Sciatic nerve (tissue), 2 donors: ENCODE results near the gene TMEM121. TPM values are rescaled to one million over a fixed set of nuclear protein-coding genes. Genes with fewer than 3 reads are reported as not detected.

Source experiments
- ATAC-seq: fragments of 200-7000 bp; cut with Tn5 transposase; one replicate; pipeline ENCODE4 v1.9.1; 2020; ENCODE audit warnings: mild to moderate bottlenecking, moderate library complexity
- DNase-seq: peaks from one replicate; pipeline ENCODE4 v3.0.0-alpha.2; 2020; ENCODE audit warnings: low spot score
- intact Hi-C: fragments of 100-400 bp; cut with DNase I; formaldehyde crosslinking; loops from one replicate; pipeline ENCODE4 v1.14.2; 2022
- total RNA-seq: library from RNA; stranded (reverse); fragmentation: NEBNext Ultra II Directional; extraction: Animal tissue kit (Norgen Biotek cat#: 25700); gene quantifications from one replicate; pipeline ENCODE4 v1.2.1, GENCODE V29; 2021
- donor health status: DM: no; HTN: no; CAD: no.
- donor health status: DM: no; HTN: no; CAD: no.

The TMEM121 gene
- total RNA-seq, 1 donor from 2014 or later = 8.7 TPM

DNA sequence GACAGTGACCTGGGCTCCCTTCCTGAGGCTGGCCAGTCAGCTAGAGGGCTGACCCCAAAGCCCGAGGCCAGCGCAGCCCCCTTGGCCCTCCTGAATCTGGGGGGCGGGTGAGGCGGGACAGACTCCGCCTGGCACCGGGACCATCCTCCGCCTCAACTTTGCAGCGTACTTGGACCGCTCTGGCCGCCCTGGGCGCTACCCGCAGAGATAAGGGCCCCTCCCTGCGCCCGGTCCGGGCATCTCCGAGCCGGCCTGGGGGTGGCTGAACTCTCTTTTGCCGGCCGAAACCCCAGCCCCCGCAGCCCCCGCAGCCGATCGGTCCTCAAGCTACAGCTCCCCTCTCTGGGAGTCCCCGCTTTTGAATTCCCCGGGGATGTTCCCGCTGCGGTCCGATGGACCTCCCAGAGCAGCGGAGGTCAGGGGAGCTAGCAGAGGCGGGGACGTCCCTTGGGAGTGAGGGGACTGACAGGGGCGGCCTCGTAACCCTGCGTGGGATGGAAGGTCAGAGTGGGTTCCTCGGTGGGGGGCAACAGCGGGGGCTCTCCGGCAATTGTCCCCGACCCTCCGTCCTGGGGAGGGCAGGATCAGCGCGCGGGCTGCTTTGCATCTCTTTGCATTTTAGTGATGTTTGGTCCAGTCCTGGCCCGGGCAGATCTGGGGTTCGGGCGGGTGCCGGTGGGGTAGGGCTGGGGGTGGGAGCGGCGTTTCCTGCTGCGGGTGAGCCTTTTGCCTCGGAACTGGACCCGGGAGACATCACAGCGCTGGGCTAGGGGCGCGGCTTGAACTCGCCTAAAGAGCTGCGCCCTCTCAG, 40.0 kb upstream of the TMEM121 start, which contains the start of gene CRIP1:
CRIP1 (plus strand) TSS at position 724 of the 811 bp plus-strand sequence. CDS start 374 bp downstream, outside the sequence.
- intact Hi-C loops = loop anchor here (5.0 kb wide), 1 partner anchor 114 kb away; no protein-coding TSS in a partner anchor

GRCh38 chr14:105486974-105487448, 39.4 kb upstream of the TMEM121 start:
- intact Hi-C loops = loop anchor here (5.0 kb wide), 1 partner anchor 115 kb away; no protein-coding TSS in a partner anchor
- DNase-seq = peak; percentile 85
- no peak for ATAC-seq

More for the DNA sequence above, 40.0 kb upstream of the TMEM121 start, which contains the start of gene CRIP1:
- ATAC-seq (no peak), DNase-seq (no peak)

GRCh38 chr14:105487449-105487985, 38.9 kb upstream of the TMEM121 start:
- ATAC-seq (no peak), DNase-seq (no peak)
- intact Hi-C loops = loop anchor here (5.0 kb wide), 1 partner anchor 115 kb away; no protein-coding TSS in a partner anchor

GRCh38 chr14:105487986-105488777, 38.2 kb upstream of the TMEM121 start:
- intact Hi-C loops = loop anchor here (5.0 kb wide), 1 partner anchor 116 kb away; no protein-coding TSS in a partner anchor
- ATAC-seq (no peak), DNase-seq (no peak)

DNA sequence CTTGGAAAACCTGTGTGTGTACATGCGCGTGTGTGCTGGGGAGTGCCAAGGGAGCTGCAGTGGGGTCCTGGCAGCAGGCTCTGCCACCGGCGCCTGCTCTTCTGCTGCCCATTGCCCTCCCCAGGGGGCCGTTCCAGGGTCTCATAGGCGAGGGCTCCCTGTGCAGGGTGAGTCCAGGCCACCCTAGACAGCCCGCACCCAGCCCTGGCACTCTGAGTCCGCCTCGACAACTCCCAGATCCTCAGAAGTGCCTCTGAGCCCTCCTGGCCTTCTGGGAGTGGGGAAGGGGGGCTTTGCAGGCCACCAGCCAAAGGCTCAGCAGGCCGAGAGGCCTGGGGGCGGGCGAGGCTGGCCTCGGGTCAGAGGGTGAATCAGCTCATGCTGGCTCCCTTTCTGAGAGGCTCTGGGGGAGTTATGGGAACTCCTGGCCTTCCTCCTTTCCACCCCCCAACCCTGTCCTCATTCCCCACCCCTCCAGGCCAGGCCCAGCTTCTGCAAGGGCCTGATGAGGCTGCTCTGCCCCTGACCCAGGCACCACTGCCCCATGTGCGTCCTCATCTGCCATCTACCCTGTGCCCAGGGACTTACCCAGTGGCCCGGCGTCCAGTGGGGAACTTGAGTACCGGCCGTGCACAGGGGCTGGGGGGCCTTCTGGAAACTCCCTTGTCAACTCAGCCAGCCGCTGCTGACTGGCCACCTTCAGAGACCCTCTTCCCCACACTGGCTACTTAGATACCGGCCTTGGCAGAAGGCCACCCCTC, 37.4 kb upstream of the TMEM121 start:
- DNase-seq (no peak), ATAC-seq (no peak)
- intact Hi-C loops = loop anchor here (5.0 kb wide), 1 partner anchor 117 kb away; no protein-coding TSS in a partner anchor

DNA sequence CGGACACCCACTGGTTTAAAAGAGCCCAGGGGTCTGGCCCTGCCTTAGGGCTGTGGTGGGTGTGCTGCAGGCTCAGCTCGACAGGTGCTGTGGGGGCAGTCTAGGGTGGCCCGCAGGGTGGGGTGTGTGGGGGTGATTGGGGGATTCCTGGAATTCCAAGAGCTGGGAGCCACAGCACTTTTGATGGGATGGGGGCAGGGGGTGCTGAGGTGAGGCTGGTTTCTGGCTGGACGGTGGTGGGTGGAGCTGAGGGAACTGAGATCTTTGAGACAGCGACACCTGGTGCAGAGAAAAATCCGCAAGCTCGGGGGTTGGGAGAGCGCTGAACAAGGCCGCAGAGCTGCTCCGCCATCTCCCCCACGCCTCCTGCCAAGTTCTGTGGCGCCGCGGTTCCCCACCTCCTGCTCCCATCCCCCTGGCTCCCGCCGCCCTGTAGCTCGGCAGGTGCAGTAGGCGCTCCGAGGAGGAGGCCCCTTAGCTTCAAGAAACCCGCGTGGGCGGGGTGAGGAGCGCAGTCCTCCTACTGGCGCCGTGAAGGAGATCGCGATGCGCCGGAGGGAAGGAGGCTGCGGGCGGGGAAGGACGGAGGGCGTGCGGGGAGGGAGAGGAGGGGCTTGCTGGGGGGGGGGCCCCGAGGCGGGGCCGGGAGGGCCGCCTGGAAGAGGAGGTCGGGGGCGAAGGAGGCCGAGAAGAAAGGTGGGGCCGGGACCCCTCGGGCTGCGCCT, 36.7 kb upstream of the TMEM121 start:
- intact Hi-C loops = loop anchor here (5.0 kb wide), 1 partner anchor 117 kb away; no protein-coding TSS in a partner anchor
- peak; percentile 30 for ATAC-seq
- DNase-seq = peak; percentile 91

- DNase-seq (peak; percentile 81), ATAC-seq (no peak)
Measured at GRCh38 chr14:105490267-105490571, 36.2 kb upstream of the TMEM121 start.

DNA sequence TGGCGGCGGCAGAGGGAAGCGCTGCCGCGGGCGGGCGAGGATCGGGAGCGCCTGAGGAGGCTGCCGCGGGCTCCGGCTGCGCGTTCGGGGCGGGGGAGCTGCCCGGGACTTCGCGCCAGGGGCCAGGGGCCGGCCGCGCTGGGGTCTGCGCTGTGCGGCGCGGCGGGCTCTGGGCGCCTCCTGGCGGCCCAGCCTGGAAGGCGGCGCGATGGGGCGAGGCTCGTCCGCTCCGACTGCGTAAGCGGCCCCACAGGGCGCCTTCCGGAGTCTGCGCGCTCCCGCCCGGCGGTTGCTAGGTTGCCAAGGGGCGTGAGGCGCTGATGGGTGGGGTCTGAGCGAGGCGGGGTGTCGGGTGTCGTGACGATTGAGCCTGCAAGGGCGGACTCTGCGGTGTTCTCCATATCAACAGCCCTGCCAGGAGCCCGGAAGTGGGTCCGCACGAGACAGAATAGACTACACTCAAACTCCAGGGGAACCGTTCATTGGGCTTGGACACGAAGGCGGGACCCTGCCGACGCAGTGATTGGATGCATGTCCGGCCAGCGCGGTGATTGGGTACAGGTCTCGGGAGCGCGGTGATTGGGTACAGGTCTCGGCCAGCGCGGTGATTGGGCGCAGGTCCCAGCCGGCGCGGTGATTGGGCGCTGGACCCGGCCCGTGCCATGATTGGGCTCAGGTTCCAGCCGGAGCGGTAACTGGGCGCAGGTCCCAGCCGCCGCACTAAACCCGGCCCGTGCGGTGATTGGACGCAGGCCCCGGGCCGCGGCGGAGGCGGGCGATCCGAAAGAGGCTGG, 35.6 kb upstream of the TMEM121 start, which contains the start of gene TEDC1:
TEDC1 (plus strand) TSS at position 675 of the 794 bp plus-strand sequence. CDS start 130 bp downstream, outside the sequence.
- intact Hi-C loops = no loop called here
- DNase-seq (peak; percentile 99), ATAC-seq (peak; percentile 93)

More at GRCh38 chr14:105490267-105490571, 36.2 kb upstream of the TMEM121 start:
- intact Hi-C loops = no loop called here

- ATAC-seq = no peak
- intact Hi-C loops = no loop called here
- DNase-seq = peak; percentile 91
Measured at GRCh38 chr14:105491366-105491973, 34.9 kb upstream of the TMEM121 start.

- DNase-seq (peak; percentile 70), ATAC-seq (no peak)
- intact Hi-C loops = no loop called here
Measured at GRCh38 chr14:105492031-105492970, 34.1 kb upstream of the TMEM121 start.

- intact Hi-C loops = no loop called here
- DNase-seq (peak; percentile 59), ATAC-seq (no peak)
Measured at GRCh38 chr14:105492971-105493871, 33.2 kb upstream of the TMEM121 start.

- peak; percentile 51 for DNase-seq
- ATAC-seq = no peak
- intact Hi-C loops = no loop called here
Measured at GRCh38 chr14:105493921-105494605, 32.3 kb upstream of the TMEM121 start.

- intact Hi-C loops = no loop called here
- ATAC-seq (no peak), DNase-seq (no peak)
Measured at GRCh38 chr14:105494606-105494929, 31.8 kb upstream of the TMEM121 start.
